DND-41 (cell line): ENCODE measurements around the gene ASB14.

Source experiments
- ATAC-seq: fragments of 200-7000 bp; cut with Tn5 transposase; 3 replicates; pipeline ENCODE4 v1.9.1; 2021; ENCODE audit warnings: low read depth; ENCODE audit not compliant: insufficient read depth
- DNase-seq: peaks from one replicate; pipeline ENCODE4 v3.0.0-alpha.2; 2020
- H2AFZ ChIP-seq: 2 replicates; pipeline ENCODE4 v1.6.0; 2012; ENCODE audit warnings: low read depth, low read length
- H3K27ac ChIP-seq: 2 replicates; pipeline ENCODE4 v1.5.1; 2012; ENCODE audit warnings: low read length, inconsistent platforms
- H3K27me3 ChIP-seq: fragments of 200-600 bp; sonication (generic); 2 replicates; pipeline ENCODE4 v1.6.0; 2012; ENCODE audit warnings: low read length, mild to moderate bottlenecking, inconsistent platforms; ENCODE audit not compliant: insufficient read depth, poor library complexity
- H3K36me3 ChIP-seq: 2 replicates; pipeline ENCODE4 v1.5.1; 2012; ENCODE audit warnings: low read length, inconsistent platforms; ENCODE audit not compliant: insufficient read depth
- H3K4me1 ChIP-seq: 2 replicates; pipeline ENCODE4 v1.5.1; 2012; ENCODE audit warnings: mild to moderate bottlenecking, low read length; ENCODE audit not compliant: insufficient read depth
- H3K4me2 ChIP-seq: 2 replicates; pipeline ENCODE4 v1.6.0; 2012; ENCODE audit warnings: mild to moderate bottlenecking, moderate library complexity, low read length, inconsistent platforms; ENCODE audit not compliant: insufficient read depth
- H3K4me3 ChIP-seq, 2 experiments: fragments of 200-600 bp in 1 of 2; shearing (Covaris generic) in 1 of 2; 2 replicates each; pipeline ENCODE4 v1.5.1; 2012 to 2016; ENCODE audit warnings: inconsistent platforms in 2 of 2, low read length in 2 of 2, mild to moderate bottlenecking in 2 of 2, low read depth in 1 of 2, moderate library complexity in 1 of 2
- H3K79me2 ChIP-seq: 2 replicates; pipeline ENCODE4 v1.6.0; 2012; ENCODE audit warnings: low read length, inconsistent platforms; ENCODE audit not compliant: insufficient read depth
- H3K9ac ChIP-seq: 2 replicates; pipeline ENCODE4 v1.6.0; 2012; ENCODE audit warnings: low read depth, mild to moderate bottlenecking, inconsistent platforms, low read length, moderate library complexity
- H3K9me3 ChIP-seq: 2 replicates; pipeline ENCODE4 v1.5.1; 2012; ENCODE audit warnings: low read length, moderate library complexity, mild to moderate bottlenecking, inconsistent platforms; ENCODE audit not compliant: insufficient read depth, severe bottlenecking
- H4K20me1 ChIP-seq: 2 replicates; pipeline ENCODE4 v1.6.0; 2012; ENCODE audit warnings: low read length; ENCODE audit not compliant: insufficient read depth
- CTCF ChIP-seq: IDR thresholded peaks from 2 replicates; pipeline ENCODE4 v1.5.1; 2012; ENCODE audit warnings: borderline replicate concordance, low read length, moderate library complexity, mild to moderate bottlenecking; ENCODE audit not compliant: poor library complexity, severe bottlenecking; ENCODE audit errors: extremely low read depth
- EZH2 ChIP-seq: IDR thresholded peaks from 3 replicates; pipeline ENCODE4 v1.6.1; 2012; ENCODE audit warnings: borderline replicate concordance, low read depth, mild to moderate bottlenecking, moderate library complexity, low read length, inconsistent platforms; ENCODE audit not compliant: severe bottlenecking

ASB14 gene

GRCh38 chr3:57287205-57287604 lies 5.3 kb downstream of the ASB14 start:
- Histone ChIP-seq H3K9ac (no peak overlapping the region), H3K4me3 (no peak overlapping the region), H2AFZ (no peak overlapping the region), H4K20me1 (no peaks in the 10 kb centered on the region), H3K9me3 (no peaks in the 10 kb centered on the region), H3K27ac (no peak overlapping the region), H3K27me3 (peaks cover 8% of the 10 kb centered on the region), H3K36me3 (no peaks in the 10 kb centered on the region), H3K79me2 (no peaks in the 10 kb centered on the region), H3K4me2 (no peak overlapping the region), H3K4me1 (no peaks in the 10 kb centered on the region)
- TF ChIP-seq EZH2: no peak
- TF ChIP-seq CTCF: no peak
- DNase-seq: no peak
- no peak for ATAC-seq

- Histone ChIP-seq H3K27ac (no peak overlapping the region), H3K79me2 (no peaks in the 10 kb centered on the region), H3K9ac (no peak overlapping the region), H3K4me3 (no peak overlapping the region), H4K20me1 (no peaks in the 10 kb centered on the region), H3K36me3 (no peaks in the 10 kb centered on the region), H2AFZ (no peak overlapping the region), H3K9me3 (no peaks in the 10 kb centered on the region), H3K27me3 (no peaks in the 10 kb centered on the region), H3K4me2 (no peak overlapping the region), H3K4me1 (no peaks in the 10 kb centered on the region)
- DNase-seq (no peak), ATAC-seq (no peak)
- TF ChIP-seq EZH2 (no peak), CTCF (no peak)
Observed at GRCh38 chr3:57283334-57283733, 9.2 kb downstream of the ASB14 start.

- DNase-seq: no peak
- no peak for TF ChIP-seq EZH2
- TF ChIP-seq CTCF: no peak
Observed at GRCh38 chr3:57281715-57282114, 10.8 kb downstream of the ASB14 start.

GRCh38 chr3:57279685-57280084 lies 12.8 kb downstream of the ASB14 start:
- no peaks in the 10 kb centered on the region for H3K79me2 ChIP-seq
- no peaks in the 10 kb centered on the region for H3K9me3 ChIP-seq
- ATAC-seq (no peak), DNase-seq (no peak)
- no peak overlapping the region for H3K4me2 ChIP-seq
- no peak overlapping the region for H3K4me3 ChIP-seq
- no peak overlapping the region for H3K9ac ChIP-seq
- peaks cover 6% of the 10 kb centered on the region; the same call in 1 of the 2 replicates for H3K36me3 ChIP-seq
- no peaks in the 10 kb centered on the region for H3K27me3 ChIP-seq
- H3K27ac ChIP-seq: no peak overlapping the region
- H2AFZ ChIP-seq: no peak overlapping the region
- no peak for TF ChIP-seq EZH2
- no peak for TF ChIP-seq CTCF
- no peaks in the 10 kb centered on the region for H3K4me1 ChIP-seq
- no peaks in the 10 kb centered on the region for H4K20me1 ChIP-seq

More at GRCh38 chr3:57281715-57282114, 10.8 kb downstream of the ASB14 start:
- Histone ChIP-seq H3K4me3 (no peak overlapping the region), H4K20me1 (no peaks in the 10 kb centered on the region), H3K79me2 (no peaks in the 10 kb centered on the region), H3K4me2 (no peak overlapping the region), H3K9ac (no peak overlapping the region), H2AFZ (no peak overlapping the region), H3K9me3 (no peaks in the 10 kb centered on the region), H3K4me1 (no peaks in the 10 kb centered on the region), H3K36me3 (no peaks in the 10 kb centered on the region), H3K27me3 (no peaks in the 10 kb centered on the region), H3K27ac (no peak overlapping the region)
- peak; percentile 48; the same call in 2 of the 3 replicates for ATAC-seq
